Choroid plexus epithelial cell (primary cell): Measurements from ENCODE around the gene OSBPL5.
"Not testable (repeated sequence)": the region's sequence is repeated elsewhere in the genome, so short reads cannot be mapped to it uniquely, and the experiment has no call there.

Experiments
- DNase-seq: peaks from one replicate; pipeline ENCODE4 v3.0.0-alpha.2; 2010; ENCODE audit warnings: low read depth
- H3K4me3 ChIP-seq: 2 replicates; pipeline ENCODE4 v1.5.1; 2011; ENCODE audit warnings: low read depth, mild to moderate bottlenecking, control low read depth, low read length, moderate library complexity
- CTCF ChIP-seq: conservative IDR thresholded peaks from 2 replicates; pipeline ENCODE4 v1.5.1; 2011; ENCODE audit warnings: low read depth, mild to moderate bottlenecking, control low read depth, inconsistent platforms, low read length, moderate library complexity

The OSBPL5 gene

GRCh38 chr11:3170756-3171650, 5.9 kb upstream of the OSBPL5 start:
- H3K4me3 ChIP-seq, result no peak overlapping the region
- TF ChIP-seq CTCF, result no peak
- no peak for DNase-seq

- DNase-seq, result no peak
- TF ChIP-seq CTCF, result no peak
- H3K4me3 ChIP-seq, result no peak overlapping the region
Observed at GRCh38 chr11:3170044-3170755, 5.1 kb upstream of the OSBPL5 start.

GRCh38 chr11:3169255-3170043, 4.3 kb upstream of the OSBPL5 start:
- H3K4me3 ChIP-seq, result peak overlapping the region; percentile 51
- no peak for TF ChIP-seq CTCF
- DNase-seq, result peak; percentile 65

- H3K4me3 ChIP-seq, DNase-seq: not testable (repeated sequence)
Observed at GRCh38 chr11:3168742-3169254, 3.7 kb upstream of the OSBPL5 start.

- H3K4me3 ChIP-seq, result no peak overlapping the region
- DNase-seq, result no peak
- no peak for TF ChIP-seq CTCF
Observed at GRCh38 chr11:3167143-3168119, 2.3 kb upstream of the OSBPL5 start.

- no peak for TF ChIP-seq CTCF
- no peak for DNase-seq
- no peak overlapping the region for H3K4me3 ChIP-seq
Observed at GRCh38 chr11:3166268-3167142, 1.4 kb upstream of the OSBPL5 start.
